Stimulated activated CD4-positive, alpha-beta T cell treated with anti-CD3 and anti-CD28 coated beads, TNF-alpha, amount 100 ng/mL, for 4 hours (primary cell): ENCODE data around the gene ADD3.
"Not testable (repeated sequence)": the region's sequence is repeated elsewhere in the genome, so short reads cannot be mapped to it uniquely, and the experiment has no call there.

Experiments
- DNase-seq, 3 experiments: peaks; one replicate each; pipeline ENCODE4 v3.0.0-alpha.2; 2020; ENCODE audit warnings: low read depth in 3 of 3

Gene ADD3

DNA sequence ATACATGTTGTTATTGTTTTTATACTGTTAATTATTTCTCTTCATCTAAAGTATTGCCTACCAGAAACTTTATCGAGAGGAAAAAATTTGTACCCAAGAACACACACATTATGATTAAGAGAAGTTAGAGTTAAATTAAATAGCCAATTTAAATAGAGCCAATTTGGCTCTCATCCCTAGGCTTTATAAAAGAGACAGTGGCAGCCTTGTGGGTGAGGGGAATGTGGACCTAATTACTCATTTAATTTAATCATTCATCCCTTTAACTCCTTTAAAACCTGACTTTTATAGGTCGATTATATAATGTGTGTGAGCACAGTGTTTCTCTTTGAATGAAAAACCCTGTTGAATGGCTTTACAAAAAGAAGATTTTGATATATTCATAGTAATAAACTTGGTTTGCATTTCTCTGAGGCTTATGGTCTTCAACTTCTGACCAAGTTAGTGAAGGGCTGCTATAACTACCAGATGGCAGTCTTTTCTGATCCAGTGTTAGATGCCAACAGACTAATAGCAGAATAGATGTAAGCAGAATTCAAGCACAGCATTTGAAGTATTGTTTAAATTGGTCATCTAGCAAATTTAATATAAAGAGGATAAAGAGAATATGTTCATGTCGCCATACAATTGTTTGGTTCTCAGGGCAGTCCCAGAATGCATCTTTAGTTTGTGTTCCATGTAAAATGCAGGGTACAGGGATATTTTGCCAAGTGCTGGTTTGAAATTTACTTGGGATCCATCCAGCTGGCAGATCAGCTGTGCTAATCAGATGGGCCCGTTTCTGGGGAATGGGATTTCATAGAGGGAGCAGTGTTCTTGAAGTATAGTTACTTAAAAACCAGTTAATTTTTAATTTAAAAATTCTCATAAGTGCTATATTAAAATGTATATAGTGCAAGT, 25.3 kb downstream of the ADD3 start:
- no peak for DNase-seq

DNA sequence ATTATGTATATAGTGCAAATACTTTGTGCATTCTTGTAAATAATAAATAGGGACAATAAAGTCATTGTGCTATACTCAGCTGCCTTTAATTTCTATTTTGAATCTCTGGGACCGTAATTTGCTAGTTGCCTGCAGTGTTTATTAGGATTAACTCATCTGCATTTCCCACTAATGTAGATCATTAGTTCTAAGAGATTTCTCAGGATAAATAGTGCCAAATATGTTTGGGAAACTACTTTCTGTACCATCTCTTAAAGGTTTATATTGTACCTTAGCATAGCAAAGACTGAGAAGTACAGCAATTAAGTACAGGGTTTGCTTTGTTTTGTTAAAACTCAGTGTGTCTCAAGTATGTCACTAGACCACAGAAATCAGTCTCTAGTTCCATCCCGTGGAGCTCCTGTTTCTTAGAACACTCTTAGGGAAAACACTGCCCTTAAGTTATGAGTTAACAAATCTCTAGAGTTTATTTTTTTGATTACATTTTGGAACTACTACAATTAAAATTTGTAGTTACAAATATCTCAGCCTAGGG, 26.0 kb downstream of the ADD3 start:
- DNase-seq, result no peak

DNA sequence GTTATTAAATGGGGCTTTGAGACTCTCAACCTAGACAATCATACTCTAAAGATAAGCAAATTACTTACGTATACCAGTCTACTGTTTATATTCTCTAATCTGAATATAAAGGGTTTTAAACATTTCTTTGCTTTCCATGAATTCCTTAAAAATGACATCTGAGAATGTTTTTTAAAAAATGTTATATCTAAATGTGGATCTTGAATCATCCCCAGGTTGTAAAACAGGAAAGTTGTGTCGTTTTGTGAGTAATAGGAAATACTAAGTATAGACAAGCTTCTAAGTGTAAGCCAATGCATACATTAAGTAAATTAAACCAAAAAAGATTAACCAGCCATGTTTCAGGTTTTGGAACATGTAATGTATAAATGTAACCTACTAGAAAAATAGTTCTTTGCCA, 26.8 kb downstream of the ADD3 start:
- DNase-seq, result no peak

DNA sequence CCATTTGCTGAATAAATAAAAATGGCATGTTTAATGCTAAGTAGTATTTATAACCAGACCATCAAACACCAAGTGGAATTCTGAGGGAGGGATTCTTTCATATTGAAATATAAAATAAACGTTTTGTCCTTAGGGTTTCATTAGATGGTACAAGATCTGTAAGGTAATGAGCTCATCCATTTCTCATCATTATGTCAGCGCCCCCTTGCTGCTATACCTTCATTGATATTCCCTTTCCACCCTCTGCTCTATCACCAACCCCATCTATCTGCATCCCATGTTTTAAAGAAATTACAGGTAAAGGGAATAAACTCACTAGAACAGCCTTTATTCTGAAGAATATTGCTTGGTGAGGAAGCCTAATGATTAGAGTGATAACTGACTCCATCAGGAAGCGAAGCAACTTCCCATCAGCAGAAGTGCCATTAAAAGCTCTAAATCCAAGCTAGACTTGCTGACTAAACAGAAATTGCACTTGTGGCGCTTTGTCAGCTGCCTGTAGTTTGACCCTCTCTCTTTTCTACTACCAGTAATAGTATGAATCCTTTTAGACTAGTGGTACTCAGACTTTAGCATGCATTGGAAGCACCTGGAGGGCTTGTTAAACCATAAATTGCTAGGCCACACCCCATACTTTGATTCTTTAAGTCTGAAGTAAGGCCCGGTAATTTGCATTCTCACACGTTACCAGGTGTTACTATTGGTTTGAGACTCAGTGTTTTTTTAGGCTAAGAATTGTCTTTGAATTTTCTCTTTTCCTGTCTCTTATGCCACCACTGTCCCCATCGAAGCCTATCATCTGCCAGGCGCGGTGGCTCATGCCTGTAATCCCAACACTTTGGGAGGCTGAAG, 27.5 kb downstream of the ADD3 start:
- no peak for DNase-seq

DNA sequence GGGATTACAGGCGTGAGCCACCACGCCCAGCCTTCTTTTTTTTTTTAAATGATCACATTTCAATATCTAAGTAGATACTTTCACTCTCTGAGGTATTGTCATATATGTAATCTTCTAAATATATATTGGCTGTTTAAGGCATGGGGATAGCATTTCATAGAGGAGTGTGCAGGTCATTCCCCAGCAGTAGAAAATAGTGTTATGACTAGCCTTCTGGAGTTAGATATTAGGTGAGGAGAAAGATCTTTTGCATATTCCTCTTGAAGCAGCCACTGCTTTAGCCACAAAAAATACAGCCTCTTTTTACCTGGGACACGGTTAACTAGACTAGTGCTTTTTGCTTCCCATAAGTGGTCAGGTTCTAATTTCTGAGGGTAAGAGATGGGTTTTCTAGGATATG, 28.9 kb downstream of the ADD3 start:
- no peak for DNase-seq

DNA sequence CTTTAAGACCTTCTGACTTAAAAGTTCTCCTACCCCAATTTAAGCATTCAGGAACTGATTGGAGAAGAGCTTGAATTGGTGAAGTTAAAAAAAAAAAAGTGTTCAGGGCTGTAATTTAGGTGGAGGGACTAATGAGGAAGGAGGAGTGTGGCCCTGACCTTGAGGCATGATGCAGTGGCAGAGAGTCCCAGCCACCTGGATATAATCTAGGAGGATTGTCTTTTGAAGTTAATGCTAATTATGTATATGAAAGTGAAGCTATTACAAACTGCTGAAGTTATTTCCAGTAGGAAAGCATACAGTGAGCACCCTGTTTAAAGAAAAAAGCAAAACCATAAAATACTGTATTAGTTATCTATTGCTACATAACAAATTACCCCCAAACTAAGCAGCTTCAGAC, 31.5 kb downstream of the ADD3 start:
- DNase-seq, result no peak

DNA sequence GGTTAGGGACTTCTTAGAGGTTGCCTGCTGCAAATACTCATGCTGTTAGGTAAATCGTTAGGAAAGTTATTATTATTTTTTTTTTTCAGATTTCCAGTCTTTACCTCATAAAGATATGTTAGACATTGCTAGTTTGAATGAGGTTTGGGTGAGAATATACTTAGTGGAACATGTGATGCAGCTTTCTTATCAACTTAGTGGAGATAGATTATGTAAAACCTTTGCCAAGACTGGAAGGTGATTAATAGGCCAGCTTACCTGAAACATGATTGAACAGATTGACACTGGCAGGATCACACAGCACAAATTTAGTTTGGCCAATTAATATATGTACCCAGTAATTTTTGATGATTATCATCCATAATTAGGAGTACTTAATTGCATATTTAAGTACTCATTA, 32.3 kb downstream of the ADD3 start:
- DNase-seq, result no peak

DNA sequence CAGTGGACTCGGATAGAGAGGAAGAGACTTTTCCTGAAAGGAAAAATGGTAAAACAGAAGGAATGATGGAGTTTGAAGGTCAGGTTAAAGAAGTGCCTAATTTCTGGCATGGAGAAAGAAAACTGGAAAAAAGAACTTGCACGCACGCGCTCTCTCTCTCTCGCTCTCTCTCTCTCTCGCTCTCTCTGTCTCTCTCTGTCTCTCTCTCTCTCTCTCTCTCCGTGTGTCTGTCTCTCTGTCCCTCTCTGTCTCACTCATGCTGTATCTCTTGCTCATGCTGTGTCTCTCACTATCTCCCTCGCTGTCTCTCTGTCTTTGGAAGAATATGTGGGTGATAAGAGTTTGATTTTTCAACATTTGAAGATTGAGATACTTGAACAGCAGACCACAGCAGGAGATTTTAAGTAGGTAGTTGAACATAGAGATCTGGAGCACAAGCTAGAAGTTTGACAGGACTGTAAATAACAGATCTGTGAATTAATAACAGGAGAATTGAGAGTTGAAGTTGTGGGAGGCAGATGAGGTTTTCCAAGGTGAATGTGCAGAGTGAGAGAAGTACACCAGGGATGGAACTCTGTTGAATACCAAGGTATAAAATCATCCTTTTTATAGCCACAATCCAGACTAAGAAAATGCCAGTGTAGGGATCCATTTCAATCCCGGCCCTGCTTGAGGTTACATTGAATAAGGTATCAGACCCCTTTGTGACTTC, 33.1 kb downstream of the ADD3 start:
- no peak for DNase-seq

DNA sequence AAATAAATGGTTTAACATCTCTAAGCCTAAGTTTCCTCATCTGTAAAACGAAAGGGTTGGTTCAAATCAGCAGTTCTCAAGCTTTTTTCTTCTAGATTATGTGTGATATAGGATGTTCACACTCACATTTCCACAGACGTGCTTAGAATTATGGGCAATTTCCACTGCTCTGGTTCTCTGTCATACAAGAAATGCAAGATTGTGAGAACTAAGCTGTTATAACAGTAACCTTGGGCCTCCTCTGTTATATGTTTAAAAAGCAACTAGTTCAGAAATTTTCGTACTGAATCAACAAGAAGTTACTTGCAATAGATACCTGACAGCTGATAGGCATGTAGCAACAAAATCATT, 33.7 kb downstream of the ADD3 start:
- DNase-seq, result no peak

DNA sequence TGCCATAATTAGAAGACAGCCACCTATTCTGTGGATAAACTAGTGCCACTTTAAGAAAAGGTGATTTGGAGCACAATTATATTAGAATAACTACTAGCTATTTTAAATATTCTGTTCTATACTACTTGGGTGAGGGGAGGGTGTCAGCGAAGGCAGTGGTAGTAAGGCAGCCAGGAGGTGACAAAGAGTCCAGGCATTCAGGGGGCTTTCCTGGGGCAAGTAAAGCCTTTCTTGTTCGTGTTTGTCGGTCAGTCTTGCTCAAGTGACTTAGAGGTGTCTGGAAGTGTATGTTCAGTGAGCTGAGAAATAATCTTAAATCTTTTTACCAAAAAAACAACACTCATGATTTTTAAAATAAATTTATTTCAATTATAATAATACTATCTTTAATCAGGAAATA, 34.4 kb downstream of the ADD3 start:
- no peak for DNase-seq

DNA sequence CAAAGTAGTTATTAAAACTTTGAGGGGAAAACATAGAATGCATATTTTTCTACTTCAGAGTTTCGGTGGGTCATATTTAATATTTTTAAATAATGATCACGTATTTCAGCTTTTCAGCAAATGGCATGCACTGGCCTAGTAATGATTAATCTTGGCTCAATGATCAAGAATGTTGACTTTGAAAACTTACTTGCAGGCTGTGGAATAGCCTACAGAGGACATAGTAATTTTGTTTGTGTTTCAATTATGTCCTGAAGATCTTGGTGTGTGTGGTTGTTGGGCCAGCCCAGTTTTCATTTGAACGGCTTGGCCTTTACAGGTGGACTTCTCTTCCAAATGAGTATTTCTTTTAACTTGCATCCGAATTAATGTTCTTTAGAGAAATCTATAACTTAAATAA, 35.1 kb downstream of the ADD3 start:
- no peak for DNase-seq

DNA sequence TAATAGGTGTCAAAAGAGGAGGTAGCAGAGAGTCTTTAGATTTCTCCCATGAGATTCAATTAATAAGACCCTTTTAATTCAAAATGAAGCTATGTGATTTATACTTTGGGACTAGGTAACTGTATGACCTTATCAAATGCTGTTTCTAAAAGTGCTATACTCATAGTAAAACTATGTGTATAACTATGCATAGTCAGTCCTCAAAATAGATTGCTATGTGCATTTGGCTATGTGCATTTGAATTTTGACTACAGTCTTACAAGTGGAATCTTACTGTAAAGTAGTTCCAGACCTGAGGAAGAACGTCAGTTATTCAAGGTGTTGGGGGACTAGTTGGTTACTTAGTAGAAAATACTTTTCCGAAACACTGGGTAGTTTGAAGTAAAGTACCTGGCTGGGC, 36.9 kb downstream of the ADD3 start:
- no peak for DNase-seq

DNA sequence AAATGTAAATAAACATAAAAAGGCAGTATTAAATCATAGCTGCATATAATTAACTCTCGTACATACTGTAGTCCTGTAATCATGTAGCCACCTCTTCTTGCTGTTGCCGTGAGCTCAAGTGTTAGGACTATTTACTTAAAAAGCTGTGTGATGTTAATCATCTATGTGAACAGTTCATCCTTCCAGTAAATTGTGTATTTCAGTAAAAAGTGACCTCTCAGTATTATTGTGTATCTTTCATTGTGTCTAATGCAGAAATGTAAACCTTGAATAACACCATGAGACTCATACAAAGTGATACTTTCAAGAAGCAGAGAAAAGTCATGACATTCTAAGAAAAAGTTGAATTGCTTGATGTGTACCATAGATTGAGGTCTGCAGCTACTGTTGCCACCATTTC, 38.0 kb downstream of the ADD3 start:
- DNase-seq, result no peak

DNA sequence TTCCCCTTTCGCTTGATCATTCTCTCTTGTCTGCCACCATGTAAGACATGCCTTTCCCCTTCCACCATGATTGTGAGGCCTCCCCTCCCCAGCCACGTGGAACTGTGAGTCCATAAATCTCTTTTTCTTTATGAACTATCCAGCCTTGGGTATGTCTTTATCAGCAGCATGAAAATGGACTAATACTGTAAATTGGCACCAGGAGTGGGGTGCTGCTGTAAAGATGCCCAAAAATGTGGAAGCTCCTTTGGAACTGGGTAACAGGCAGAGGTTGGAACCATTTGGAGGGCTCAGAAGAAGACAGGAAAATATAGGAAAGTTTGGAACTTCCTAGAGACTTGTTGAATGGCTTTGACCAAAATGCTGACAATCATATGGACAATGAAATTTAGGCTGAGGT, 40.4 kb downstream of the ADD3 start:
- not testable (repeated sequence) for DNase-seq

DNA sequence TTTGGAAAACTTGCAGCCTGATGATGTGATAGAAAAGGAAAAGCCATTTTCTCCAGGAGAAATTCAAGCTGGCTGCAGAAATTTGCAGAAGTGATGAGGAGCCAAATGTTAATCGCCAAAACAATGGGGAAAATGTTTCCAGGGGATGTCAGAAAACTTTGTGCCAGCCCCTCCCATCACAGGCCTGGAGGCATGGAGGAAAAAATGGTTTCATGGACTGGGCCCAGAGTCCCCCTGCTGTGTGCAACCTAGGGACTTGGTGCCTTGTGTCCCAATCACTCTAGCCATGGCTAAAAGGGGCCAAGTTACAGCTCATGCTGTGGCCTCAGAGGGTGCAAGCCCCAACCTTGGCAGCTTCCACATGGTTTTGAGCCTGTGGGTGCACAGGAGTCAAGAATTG, 41.0 kb downstream of the ADD3 start:
- DNase-seq, result no peak

DNA sequence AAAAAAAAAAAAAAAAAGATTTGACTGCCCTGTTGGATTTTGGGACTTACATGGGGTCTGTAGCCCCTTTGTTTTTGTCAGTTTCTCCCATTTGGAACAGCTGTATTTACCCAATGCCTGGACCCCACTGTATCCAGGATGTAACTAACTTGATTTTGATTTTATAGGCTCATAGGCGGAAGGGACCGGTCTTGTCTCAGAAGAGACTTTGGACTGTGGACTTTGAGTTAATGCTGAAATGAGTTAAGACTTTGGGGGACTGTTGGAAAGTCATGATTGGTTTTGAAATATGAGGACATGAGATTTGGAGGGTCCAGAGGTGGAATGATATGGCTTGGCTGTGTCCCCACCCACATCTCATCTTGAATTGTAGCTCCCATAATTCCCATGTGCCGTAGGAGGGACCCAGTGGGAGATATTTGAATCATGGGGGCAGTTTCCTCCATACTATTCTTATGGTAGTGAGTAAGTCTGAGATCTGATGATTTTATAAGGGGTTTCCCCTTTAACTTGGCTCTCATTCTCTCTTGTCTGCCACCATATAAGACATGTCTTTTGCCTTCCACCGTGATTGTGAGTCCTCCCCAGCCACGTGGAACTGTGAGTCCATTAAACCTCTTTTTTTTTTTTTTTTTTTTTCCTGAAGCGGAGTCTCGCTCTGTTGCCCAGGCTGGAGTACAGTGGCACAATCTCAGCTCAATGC, 42.3 kb downstream of the ADD3 start:
- not testable (repeated sequence) for DNase-seq

DNA sequence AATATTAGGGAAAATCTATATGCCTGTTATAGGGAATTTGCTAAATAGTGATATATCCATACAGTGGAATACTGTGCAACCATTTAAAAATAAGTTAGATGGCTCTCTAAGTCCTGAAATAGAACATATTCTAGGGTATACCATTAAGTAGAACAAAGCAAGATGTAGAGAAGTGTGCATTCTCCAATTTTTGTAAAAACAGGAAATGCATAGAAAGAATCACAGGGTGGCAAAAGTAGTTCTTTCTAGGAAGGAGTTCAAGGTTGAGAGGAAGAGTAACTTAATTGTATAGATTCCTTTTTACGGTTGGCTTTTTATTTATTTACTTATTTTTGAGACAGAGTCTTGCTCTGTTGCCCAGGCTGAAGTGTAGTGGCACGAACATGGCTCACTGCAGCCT, 43.7 kb downstream of the ADD3 start:
- no peak for DNase-seq

DNA sequence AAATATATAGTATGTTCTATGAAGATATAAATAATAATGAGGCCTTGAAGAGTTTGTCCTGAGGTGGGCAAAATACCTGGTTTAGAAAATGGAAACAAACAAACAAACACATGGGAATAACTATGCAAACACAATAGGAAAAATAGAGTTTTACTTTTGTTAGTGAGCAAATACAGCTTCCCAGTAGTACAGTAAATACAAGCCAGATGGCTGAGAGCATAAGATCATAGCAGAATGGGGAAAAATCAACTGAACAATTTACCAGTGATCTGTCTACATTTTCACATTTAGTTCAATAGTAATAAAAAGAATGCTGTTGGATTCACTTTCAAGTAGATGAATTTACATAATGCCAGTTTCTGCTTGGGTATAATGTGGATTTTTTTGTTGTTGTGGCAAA, 45.1 kb downstream of the ADD3 start:
- no peak for DNase-seq

DNA sequence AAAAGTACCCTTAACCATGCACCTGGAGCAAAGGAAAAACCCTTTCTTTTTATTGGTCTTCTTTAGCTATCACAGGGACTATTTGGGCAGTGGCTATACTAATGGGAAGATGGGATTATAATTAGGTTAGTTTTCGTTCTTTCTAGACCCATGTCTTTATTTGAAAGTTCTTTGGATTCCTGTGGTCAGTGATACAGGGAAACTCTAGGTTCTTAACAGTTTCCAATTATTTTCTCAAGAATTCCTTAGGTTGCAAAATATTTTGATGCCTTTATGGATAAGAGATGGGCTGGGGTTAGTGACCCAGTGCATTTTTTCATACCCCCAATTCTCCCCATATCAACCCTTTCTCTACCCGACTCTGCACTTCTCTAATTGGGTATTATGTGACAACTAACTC, 49.0 kb downstream of the ADD3 start:
- no peak for DNase-seq

DNA sequence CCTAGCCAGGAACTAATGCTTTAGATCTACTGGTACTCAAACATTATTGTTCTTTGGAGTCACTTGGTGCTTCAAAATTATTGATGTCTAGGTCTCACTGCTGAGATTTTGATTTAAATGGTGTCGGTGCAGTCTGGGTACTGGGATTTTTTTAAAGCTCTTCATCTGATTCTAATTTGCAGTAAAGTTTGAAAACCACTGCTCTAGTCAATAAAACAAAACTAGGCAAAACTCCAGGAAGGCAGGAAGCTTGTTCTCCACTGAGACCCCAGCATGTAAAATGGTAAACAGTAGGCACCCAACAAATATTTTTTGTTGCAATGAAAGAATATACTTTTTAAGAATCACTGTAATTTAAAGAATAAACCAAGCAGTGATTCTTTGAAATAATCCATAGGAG, 49.7 kb downstream of the ADD3 start:
- DNase-seq, result no peak

DNA sequence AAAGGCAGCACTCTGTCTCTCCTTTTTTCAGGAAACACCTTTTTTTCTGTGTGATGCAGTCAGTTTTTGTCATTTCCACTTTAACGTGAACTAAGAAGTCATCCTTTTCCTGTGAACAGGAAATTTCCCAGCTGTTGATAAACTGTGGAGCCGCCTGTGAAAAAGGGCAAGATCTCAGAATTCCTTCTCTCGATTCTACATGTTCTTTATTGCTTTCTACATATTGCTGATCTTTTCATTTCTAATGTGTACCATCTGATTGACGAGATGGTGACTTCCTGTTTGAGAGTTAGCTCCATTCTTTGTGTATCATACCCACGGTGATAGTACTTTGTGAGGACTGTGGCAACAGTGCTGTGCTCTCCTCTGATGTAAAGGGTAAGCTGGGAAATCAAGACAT, 50.4 kb downstream of the ADD3 start:
- DNase-seq, result no peak

DNA sequence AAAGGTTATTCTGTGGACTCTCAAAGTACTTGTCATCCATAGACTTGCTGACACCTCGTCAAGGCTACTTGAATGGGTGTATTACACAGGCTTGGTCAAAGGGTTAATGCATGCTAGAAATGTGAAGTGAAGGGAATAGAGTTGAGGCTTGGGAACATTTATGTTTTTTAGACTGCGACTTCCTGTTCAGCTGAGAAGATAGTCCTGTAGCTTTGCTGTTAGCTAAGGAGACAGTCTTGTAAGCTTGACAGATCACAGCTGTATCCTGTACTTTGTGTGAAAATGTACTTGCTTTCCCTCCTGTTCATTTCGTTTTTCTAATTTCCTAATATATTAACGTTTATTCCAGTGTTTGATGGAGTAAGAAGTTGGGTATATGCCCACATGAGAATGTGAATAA, 52.1 kb downstream of the ADD3 start:
- no peak for DNase-seq
